ENCODE data around the gene BAD. TPM values are rescaled to one million over a fixed set of nuclear protein-coding genes. Genes with fewer than 3 reads are reported as not detected.

BAD gene
- total RNA-seq, 1 experiment from 2014 or later = 368 TPM

DNA sequence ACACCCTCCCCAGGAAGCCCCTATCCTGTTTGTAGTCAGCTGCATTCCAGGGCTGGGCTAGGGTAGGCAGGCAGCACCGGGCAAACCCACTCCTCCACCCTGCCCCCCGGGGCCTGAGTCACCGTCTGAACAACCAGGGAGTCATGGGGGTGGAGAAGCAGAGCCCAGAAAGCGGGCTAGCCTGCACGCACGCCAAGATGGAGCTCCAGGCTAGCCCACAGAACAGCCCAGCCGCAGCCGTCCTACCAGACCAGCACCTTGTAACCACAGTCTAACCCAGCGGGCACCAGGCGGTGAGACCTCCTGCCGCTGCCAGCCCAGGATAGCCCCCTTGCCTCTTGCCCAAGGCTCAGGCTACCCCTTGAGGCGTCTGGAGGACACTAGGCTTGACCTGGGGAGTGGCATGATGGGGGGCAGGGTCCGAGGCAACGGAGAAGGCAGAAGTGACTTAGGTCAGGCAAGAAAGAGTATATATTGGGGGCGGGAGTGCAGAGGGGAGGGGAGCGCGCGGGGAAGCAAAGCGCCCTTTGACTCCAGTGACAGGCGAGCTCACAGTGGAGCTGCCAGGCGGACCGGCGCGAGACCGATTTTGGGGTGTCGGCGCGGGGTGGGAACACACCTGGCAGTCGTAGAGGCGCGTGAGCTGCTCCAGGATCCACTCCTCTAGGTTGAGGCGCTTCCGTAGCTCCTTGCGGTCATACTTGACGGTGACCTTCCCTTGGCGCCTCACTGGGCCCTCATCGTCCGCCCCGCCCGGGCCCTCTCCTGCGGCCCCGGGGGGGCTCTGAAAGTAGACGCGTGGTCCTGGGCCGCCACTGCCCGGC is 38.5 kb downstream of the BAD start:
- H3K9ac ChIP-seq (ENCODE audit: low read length) = peak overlapping the region; percentile 93
- BruUV-seq (replicated peaks) = TSS peak; percentile 47
- ChIA-PET POLR2A (ENCODE audit: unreplicated experiment) (interaction anchor here (0.6 to 2.6 kb wide), 7 partner anchors 8 to 1581 kb away, joined by 3 to 18 read pairs (median 5); partner anchors contain the start of genes NUDT22 and STIP1), CTCF (interaction anchor here (0.7 to 1.3 kb wide), 4 partner anchors 8 to 72 kb away, joined by 3 read pairs; partner anchors contain the start of gene PRDX5)
- peak; percentile 36 for ATAC-seq
- no peaks in the 10 kb centered on the region for H3K9me2 ChIP-seq (replicated peaks; ENCODE audit: low read length)
- no peak overlapping the region for H2AFZ ChIP-seq (ENCODE audit: low read length)
- TF ChIP-seq EZH2phosphoT487 (IDR thresholded peaks at IDR 0.05; ENCODE audit: borderline replicate concordance, low read length) (no peak), EZH2 (IDR thresholded peaks at IDR 0.05; ENCODE audit: low read length, unreplicated experiment) (no peak)
- TF ChIP-seq, protein P1, sequence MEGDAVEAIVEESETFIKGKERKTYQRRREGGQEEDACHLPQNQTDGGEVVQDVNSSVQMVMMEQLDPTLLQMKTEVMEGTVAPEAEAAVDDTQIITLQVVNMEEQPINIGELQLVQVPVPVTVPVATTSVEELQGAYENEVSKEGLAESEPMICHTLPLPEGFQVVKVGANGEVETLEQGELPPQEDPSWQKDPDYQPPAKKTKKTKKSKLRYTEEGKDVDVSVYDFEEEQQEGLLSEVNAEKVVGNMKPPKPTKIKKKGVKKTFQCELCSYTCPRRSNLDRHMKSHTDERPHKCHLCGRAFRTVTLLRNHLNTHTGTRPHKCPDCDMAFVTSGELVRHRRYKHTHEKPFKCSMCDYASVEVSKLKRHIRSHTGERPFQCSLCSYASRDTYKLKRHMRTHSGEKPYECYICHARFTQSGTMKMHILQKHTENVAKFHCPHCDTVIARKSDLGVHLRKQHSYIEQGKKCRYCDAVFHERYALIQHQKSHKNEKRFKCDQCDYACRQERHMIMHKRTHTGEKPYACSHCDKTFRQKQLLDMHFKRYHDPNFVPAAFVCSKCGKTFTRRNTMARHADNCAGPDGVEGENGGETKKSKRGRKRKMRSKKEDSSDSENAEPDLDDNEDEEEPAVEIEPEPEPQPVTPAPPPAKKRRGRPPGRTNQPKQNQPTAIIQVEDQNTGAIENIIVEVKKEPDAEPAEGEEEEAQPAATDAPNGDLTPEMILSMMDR (conservative IDR thresholded peaks at IDR 0.05; ENCODE audit: low read depth, low read length) = no peak
- peaks cover 14% of the 10 kb centered on the region; the same call in 1 of the 2 replicates for H3K36me3 ChIP-seq (ENCODE audit: low read depth, low read length)
- peak overlapping the region; percentile 94 for H3K27ac ChIP-seq (ENCODE audit: low read length)
- H3K9me3 ChIP-seq (ENCODE audit: low read length) = no peaks in the 10 kb centered on the region
- peak; percentile 99 for DNase-seq
- H3F3A ChIP-seq (ENCODE audit: low read length, unreplicated experiment) = no peaks in the 10 kb centered on the region
- no peaks in the 10 kb centered on the region for H3K27me3 ChIP-seq (ENCODE audit: low read length)
- intact Hi-C loops (cut with micrococcal nuclease) = loop anchor here (2.0 kb wide), 2 partner anchors 25 to 55 kb away; partner anchors contain the start of gene CATSPERZ
- H3K79me2 ChIP-seq (ENCODE audit: low read length) = peaks cover 48% of the 10 kb centered on the region
- peaks cover 49% of the 10 kb centered on the region for H3K4me1 ChIP-seq (ENCODE audit: insufficient read depth, low read length)
- peaks cover 8% of the 10 kb centered on the region; the same call in 1 of the 2 replicates for H4K20me1 ChIP-seq (ENCODE audit: low read length)
- peak overlapping the region; percentile 80 for H3K4me3 ChIP-seq (ENCODE audit: low read length)
- peak overlapping the region; percentile 94 for H3K4me2 ChIP-seq (ENCODE audit: low read length)

DNA sequence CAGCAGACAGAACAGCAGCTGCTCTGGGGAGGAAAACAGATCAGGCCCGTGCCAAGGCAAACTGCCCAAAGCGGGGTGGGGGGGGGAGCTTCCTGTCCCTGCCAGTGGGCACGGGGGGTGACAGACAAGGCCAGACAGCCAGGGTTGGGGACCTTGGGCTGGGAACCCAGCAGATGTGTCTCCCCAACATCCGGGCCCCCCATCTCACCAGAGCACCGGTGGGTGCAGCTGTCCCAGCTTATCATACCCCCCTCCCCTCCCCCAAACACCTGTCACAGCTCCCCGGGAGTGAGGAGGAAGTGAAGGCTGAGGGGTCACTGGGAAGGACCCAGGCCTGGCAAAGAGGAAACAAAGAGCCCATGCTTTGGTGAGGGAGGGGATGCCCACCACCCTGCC is 39.1 kb downstream of the BAD start:
- Histone ChIP-seq H3K36me3 (ENCODE audit: low read depth, low read length) (peaks cover 14% of the 10 kb centered on the region; the same call in 1 of the 2 replicates), H3K9ac (ENCODE audit: low read length) (peak overlapping the region; percentile 93), H3K4me3 (ENCODE audit: low read length) (peak overlapping the region; percentile 80), H3K27ac (ENCODE audit: low read length) (peak overlapping the region; percentile 94), H3K27me3 (ENCODE audit: low read length) (no peaks in the 10 kb centered on the region), H3K79me2 (ENCODE audit: low read length) (peaks cover 48% of the 10 kb centered on the region), H3F3A (ENCODE audit: low read length, unreplicated experiment) (peaks cover 3% of the 10 kb centered on the region), H3K4me2 (ENCODE audit: low read length) (peak overlapping the region; percentile 94), H3K4me1 (ENCODE audit: insufficient read depth, low read length) (peaks cover 47% of the 10 kb centered on the region), H2AFZ (ENCODE audit: low read length) (no peak overlapping the region), H4K20me1 (ENCODE audit: low read length) (peaks cover 8% of the 10 kb centered on the region; the same call in 1 of the 2 replicates), H3K9me2 (replicated peaks; ENCODE audit: low read length) (no peaks in the 10 kb centered on the region), H3K9me3 (ENCODE audit: low read length) (no peaks in the 10 kb centered on the region)
- TF ChIP-seq EZH2phosphoT487 (IDR thresholded peaks at IDR 0.05; ENCODE audit: borderline replicate concordance, low read length) (no peak), EZH2 (IDR thresholded peaks at IDR 0.05; ENCODE audit: low read length, unreplicated experiment) (no peak)
- TF ChIP-seq, protein P1 (conservative IDR thresholded peaks at IDR 0.05; ENCODE audit: low read depth, low read length) = no peak
- ChIA-PET CTCF (interaction anchor here (1.0 to 1.3 kb wide), 2 partner anchors 8 to 41 kb away, joined by 3 read pairs; no protein-coding TSS in a partner anchor), POLR2A (ENCODE audit: unreplicated experiment) (interaction anchor here (0.7 to 2.6 kb wide), 6 partner anchors 8 to 1670 kb away, joined by 5 to 18 read pairs (median 11); partner anchors contain the start of genes NUDT22 and STIP1)
- ATAC-seq = peak; percentile 0; the same call in 1 of the 2 replicates
- intact Hi-C loops (cut with micrococcal nuclease) = no loop called here
- no TSS peak for BruUV-seq (replicated peaks)
- DNase-seq = peak; percentile 55

All from PC-3 (cell line).